Testis (tissue), 3 donors: ENCODE results near the gene HMCN1. TPM values are rescaled to one million over a fixed set of nuclear protein-coding genes. Genes with fewer than 3 reads are reported as not detected.

Experiments
- DNase-seq: peaks from one replicate; pipeline ENCODE4 v3.0.0-alpha.2; 2019
- H3K27ac ChIP-seq, 2 donors: fragments of 200-600 bp; sonication (generic); one replicate each; pipeline ENCODE4 v1.5.1; 2019
- H3K27me3 ChIP-seq: fragments of 200-600 bp; sonication (generic); one replicate; pipeline ENCODE4 v1.5.1; 2019
- H3K36me3 ChIP-seq: fragments of 200-600 bp; sonication (generic); one replicate; pipeline ENCODE4 v1.5.1; 2017; ENCODE audit warnings: low read depth; ENCODE audit errors: missing control alignments
- H3K4me1 ChIP-seq: fragments of 200-600 bp; sonication (generic); one replicate; pipeline ENCODE4 v1.5.1; 2019
- H3K4me3 ChIP-seq, 2 donors: fragments of 200-600 bp; sonication (generic); one replicate each; pipeline ENCODE4 v1.5.1; 2017 to 2019
- H3K9me3 ChIP-seq: fragments of 200-600 bp; sonication (generic); one replicate; pipeline ENCODE4 v1.5.1; 2017
- CTCF ChIP-seq, 3 experiments: fragments of 450-650 bp in 2 of 3; fragments of 200-600 bp in 1 of 3; sonication (generic) in 1 of 3; IDR thresholded peaks; one replicate each; pipeline ENCODE4 v1.5.1; 2016 to 2019; ENCODE audit warnings: antibody characterized with exemption in 3 of 3, mild to moderate bottlenecking in 2 of 3, moderate library complexity in 1 of 3
- POLR2A ChIP-seq: fragments of 450-650 bp; IDR thresholded peaks from one replicate; pipeline ENCODE4 v1.6.1; 2017; ENCODE audit warnings: antibody characterized with exemption, mild to moderate bottlenecking, moderate library complexity
- WGBS, 2 donors: methylation state at CpG; one replicate each; pipeline ENCODE4 v1.1.5; 2018; 5-methylcytosine and 5-hydroxymethylcytosine counted together
- intact Hi-C: fragments of 100-400 bp; cut with DNase I; formaldehyde crosslinking; loops from one replicate; pipeline ENCODE4 v1.15.1; 2023; ENCODE audit warnings: low total_unique reads
- polyA plus RNA-seq: library from polyadenylated mRNA; stranded (reverse); fragments of 350-450 nt; fragmentation: Illumina TruSeq; extraction: RNeasy Lipid Tissue Mini Kit (QIAGEN cat#74804); gene quantifications from one replicate; pipeline ENCODE4 v1.2.3, GENCODE V29; 2014; ENCODE audit warnings: low read depth, low replicate concordance; ENCODE audit not compliant: insufficient read depth
- total RNA-seq, 2 donors: library from RNA; depleted of rRNA; stranded (reverse); fragments of >200 nt; gene quantifications; one replicate each; pipeline ENCODE4 v1.2.3, GENCODE V29; 2016

The HMCN1 gene
- total and polyA plus RNA-seq, 3 donors from 2014 or later: 5.2 to 6.2 (median 5.7) TPM

- H3K4me1 ChIP-seq: no peaks in the 10 kb centered on the region
- DNase-seq: no peak
- TF ChIP-seq CTCF (IDR thresholded peaks at IDR 0.05) (no peak), POLR2A (no peak)
- no peaks in the 10 kb centered on the region for H3K27me3 ChIP-seq
- intact Hi-C loops: no loop called here
- 84 to 86% methylated on average over 2 of the region's 2 CpGs for WGBS, 2 donors
- no peak overlapping the region for H3K27ac ChIP-seq
- H3K36me3 ChIP-seq: no peaks in the 10 kb centered on the region
- H3K9me3 ChIP-seq: no peaks in the 10 kb centered on the region
- no peak overlapping the region for H3K4me3 ChIP-seq
Observed at GRCh38 chr1:185823467-185823866, 89.3 kb downstream of the HMCN1 start.

- no peaks in the 10 kb centered on the region for H3K9me3 ChIP-seq
Observed at GRCh38 chr1:185824106-185824505, 89.9 kb downstream of the HMCN1 start.

GRCh38 chr1:185825556-185825955, 91.4 kb downstream of the HMCN1 start:
- DNase-seq: no peak
- no peaks in the 10 kb centered on the region for H3K4me1 ChIP-seq
- no peaks in the 10 kb centered on the region for H3K27me3 ChIP-seq
- no peaks in the 10 kb centered on the region for H3K9me3 ChIP-seq
- 89 to 91% methylated on average over 1 of the region's 1 CpG for WGBS, 2 donors
- TF ChIP-seq POLR2A: no peak
- no peak for TF ChIP-seq CTCF (IDR thresholded peaks at IDR 0.05)
- H3K27ac ChIP-seq: no peak overlapping the region
- intact Hi-C loops: no loop called here
- no peaks in the 10 kb centered on the region for H3K36me3 ChIP-seq
- H3K4me3 ChIP-seq: no peak overlapping the region

More at GRCh38 chr1:185824106-185824505, 89.9 kb downstream of the HMCN1 start:
- TF ChIP-seq CTCF (IDR thresholded peaks at IDR 0.05): no peak
- no peak for TF ChIP-seq POLR2A
- H3K36me3 ChIP-seq: no peaks in the 10 kb centered on the region
- DNase-seq: no peak
- H3K27ac ChIP-seq: no peak overlapping the region
- intact Hi-C loops: no loop called here
- 85 to 90% methylated on average over 1 of the region's 1 CpG for WGBS, 2 donors
- H3K27me3 ChIP-seq: no peaks in the 10 kb centered on the region
- no peak overlapping the region for H3K4me3 ChIP-seq
- H3K4me1 ChIP-seq: no peaks in the 10 kb centered on the region

- Histone ChIP-seq H3K9me3 (no peaks in the 10 kb centered on the region), H3K27me3 (no peaks in the 10 kb centered on the region), H3K27ac (no peak overlapping the region), H3K36me3 (no peaks in the 10 kb centered on the region), H3K4me1 (no peaks in the 10 kb centered on the region), H3K4me3 (no peak overlapping the region)
- 70 to 75% methylated on average over 2 of the region's 2 CpGs for WGBS, 2 donors
- DNase-seq: no peak
- no peak for TF ChIP-seq CTCF (IDR thresholded peaks at IDR 0.05)
- no peak for TF ChIP-seq POLR2A
- intact Hi-C loops: no loop called here
Observed at GRCh38 chr1:185834371-185834905, 100.2 kb downstream of the HMCN1 start.

- no peaks in the 10 kb centered on the region for H3K36me3 ChIP-seq
Observed at GRCh38 chr1:185835191-185835590, 101.0 kb downstream of the HMCN1 start.

More at GRCh38 chr1:185835191-185835590, 101.0 kb downstream of the HMCN1 start:
- Histone ChIP-seq H3K4me3 (no peak overlapping the region), H3K27ac (no peak overlapping the region), H3K9me3 (no peaks in the 10 kb centered on the region), H3K27me3 (no peaks in the 10 kb centered on the region), H3K4me1 (no peaks in the 10 kb centered on the region)
- WGBS, 2 donors: 91 to 96% methylated on average over 1 of the region's 1 CpG
- TF ChIP-seq CTCF (IDR thresholded peaks at IDR 0.05) (no peak), POLR2A (no peak)
- intact Hi-C loops: no loop called here
- no peak for DNase-seq
